Fibroblast of lung (primary cell): ENCODE data around the gene TICRR. TPM values are rescaled to one million over a fixed set of nuclear protein-coding genes. Genes with fewer than 3 reads are reported as not detected.

Experiments used
- DNase-seq, 2 donors: peaks; one replicate each; pipeline versions ENCODE4 v3.0.0 to v3.0.0-alpha.2; 2010; ENCODE audit warnings: low read depth in 2 of 2
- H2AFZ ChIP-seq: 2 replicates; pipeline ENCODE4 v1.5.1; 2012; ENCODE audit warnings: low read length, control low read depth, inconsistent platforms
- H3K27ac ChIP-seq: 2 replicates; pipeline ENCODE4 v1.5.1; 2011; ENCODE audit warnings: low read length, control low read depth; ENCODE audit not compliant: insufficient read depth
- H3K27me3 ChIP-seq: 2 replicates; pipeline ENCODE4 v1.5.1; 2011; ENCODE audit warnings: mild to moderate bottlenecking, low read length; ENCODE audit not compliant: control insufficient read depth, insufficient read depth
- H3K36me3 ChIP-seq: 2 replicates; pipeline ENCODE4 v1.5.1; 2011; ENCODE audit warnings: low read length; ENCODE audit not compliant: control insufficient read depth, insufficient read depth
- H3K4me1 ChIP-seq: 2 replicates; pipeline ENCODE4 v1.5.1; 2011; ENCODE audit warnings: low read length; ENCODE audit not compliant: control insufficient read depth, insufficient read depth; ENCODE audit errors: extremely low read depth
- H3K4me2 ChIP-seq: 2 replicates; pipeline ENCODE4 v1.5.1; 2011; ENCODE audit warnings: low read length, control low read depth; ENCODE audit not compliant: insufficient read depth; ENCODE audit errors: extremely low read depth
- H3K4me3 ChIP-seq, 4 experiments: fragments of 200-600 bp in 1 of 4; sonication (generic) in 1 of 4; replicated peaks in 1 of 4; 2 replicates each; pipeline ENCODE4 v1.5.1; 2011 to 2016; ENCODE audit warnings: low read length in 4 of 4, low read depth in 3 of 4, mild to moderate bottlenecking in 3 of 4, control low read depth in 2 of 4, inconsistent platforms in 1 of 4, mixed read lengths in 1 of 4; ENCODE audit not compliant: insufficient read depth in 1 of 4; ENCODE audit errors: control extremely low read depth in 1 of 4
- H3K79me2 ChIP-seq: 2 replicates; pipeline ENCODE4 v1.5.1; 2012; ENCODE audit warnings: mild to moderate bottlenecking, low read length, inconsistent platforms; ENCODE audit not compliant: control insufficient read depth, insufficient read depth
- H3K9ac ChIP-seq: 2 replicates; pipeline ENCODE4 v1.5.1; 2011; ENCODE audit warnings: mild to moderate bottlenecking, low read length, control low read depth; ENCODE audit not compliant: insufficient read depth
- H3K9me3 ChIP-seq: 2 replicates; pipeline ENCODE4 v1.5.1; 2012; ENCODE audit warnings: low read depth, low read length; ENCODE audit not compliant: control insufficient read depth, insufficient read depth
- H4K20me1 ChIP-seq: 2 replicates; pipeline ENCODE4 v1.5.1; 2011; ENCODE audit warnings: low read length; ENCODE audit not compliant: control insufficient read depth, insufficient read depth; ENCODE audit errors: extremely low read depth
- EZH2 ChIP-seq: IDR thresholded peaks from 2 replicates; pipeline ENCODE4 v1.5.1; 2012; ENCODE audit warnings: low read length, control low read depth, mild to moderate bottlenecking; ENCODE audit errors: missing control alignments
- polyA plus RNA-seq, 2 donors: library from polyadenylated mRNA; depleted of rRNA in 1 of 2; stranded (reverse) in 1 of 2; unstranded in 1 of 2; fragments of >200 nt; gene quantifications; 2 replicates each; pipeline ENCODE4 v1.2.1, GENCODE V29; 2011 to 2012; ENCODE audit warnings: missing spikeins in 1 of 2
- total RNA-seq: library from RNA; depleted of rRNA; stranded (reverse); fragments of >200 nt; gene quantifications from 2 replicates; pipeline ENCODE4 v1.2.1, GENCODE V29; 2014
- TF ChIP-seq, protein P1 (sequence below), 2 donors: IDR thresholded peaks in 1 of 2; conservative IDR thresholded peaks in 1 of 2; 1 replicate in 1 of 2; 2 replicates in 1 of 2; pipeline ENCODE4 v1.5.1; 2011 to 2012; ENCODE audit warnings: low read length in 2 of 2, control low read depth in 1 of 2, inconsistent platforms in 1 of 2, low read depth in 1 of 2, mild to moderate bottlenecking in 1 of 2

Gene TICRR
- total and polyA plus RNA-seq, 2 donors (not counting 1 experiment from before 2014, with no cell fraction given) = 1.2 to 1.6 TPM

DNA sequence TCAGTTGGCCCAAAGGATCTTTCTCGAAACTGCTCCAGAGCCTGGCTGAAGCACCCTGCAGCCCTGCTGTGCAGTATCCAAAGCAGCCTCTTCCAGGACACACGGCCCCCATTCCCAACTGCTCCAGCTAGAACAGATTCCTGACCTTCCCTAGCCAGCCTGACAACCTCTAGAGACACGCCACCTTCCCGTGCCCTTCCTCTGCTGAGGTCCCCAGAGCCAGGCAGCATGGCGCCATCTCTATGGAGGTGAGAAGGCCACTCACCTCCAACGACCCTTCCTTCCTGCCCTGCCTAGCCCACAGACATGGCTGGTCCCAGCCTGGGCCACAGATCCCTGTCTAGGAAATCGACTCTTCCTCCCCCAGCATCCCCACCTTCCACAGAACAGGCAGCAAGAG, 76.9 kb downstream of the TICRR start:
- no peaks in the 10 kb centered on the region for H3K9me3 ChIP-seq
- H3K27ac ChIP-seq = no peak overlapping the region
- H3K27me3 ChIP-seq = no peaks in the 10 kb centered on the region
- peaks cover 8% of the 10 kb centered on the region for H3K79me2 ChIP-seq
- no peak overlapping the region for H3K4me2 ChIP-seq
- no peak for DNase-seq
- peaks cover 5% of the 10 kb centered on the region for H3K36me3 ChIP-seq
- peaks cover 5% of the 10 kb centered on the region for H3K4me1 ChIP-seq
- no peak overlapping the region for H2AFZ ChIP-seq
- TF ChIP-seq, protein P1, sequence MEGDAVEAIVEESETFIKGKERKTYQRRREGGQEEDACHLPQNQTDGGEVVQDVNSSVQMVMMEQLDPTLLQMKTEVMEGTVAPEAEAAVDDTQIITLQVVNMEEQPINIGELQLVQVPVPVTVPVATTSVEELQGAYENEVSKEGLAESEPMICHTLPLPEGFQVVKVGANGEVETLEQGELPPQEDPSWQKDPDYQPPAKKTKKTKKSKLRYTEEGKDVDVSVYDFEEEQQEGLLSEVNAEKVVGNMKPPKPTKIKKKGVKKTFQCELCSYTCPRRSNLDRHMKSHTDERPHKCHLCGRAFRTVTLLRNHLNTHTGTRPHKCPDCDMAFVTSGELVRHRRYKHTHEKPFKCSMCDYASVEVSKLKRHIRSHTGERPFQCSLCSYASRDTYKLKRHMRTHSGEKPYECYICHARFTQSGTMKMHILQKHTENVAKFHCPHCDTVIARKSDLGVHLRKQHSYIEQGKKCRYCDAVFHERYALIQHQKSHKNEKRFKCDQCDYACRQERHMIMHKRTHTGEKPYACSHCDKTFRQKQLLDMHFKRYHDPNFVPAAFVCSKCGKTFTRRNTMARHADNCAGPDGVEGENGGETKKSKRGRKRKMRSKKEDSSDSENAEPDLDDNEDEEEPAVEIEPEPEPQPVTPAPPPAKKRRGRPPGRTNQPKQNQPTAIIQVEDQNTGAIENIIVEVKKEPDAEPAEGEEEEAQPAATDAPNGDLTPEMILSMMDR (conservative IDR thresholded peaks at IDR 0.05 in 1 of 2, IDR thresholded peaks at IDR 0.05 in 1 of 2; ENCODE audit: low read depth in 1 of 2, low read length in 2 of 2) = no peak
- TF ChIP-seq EZH2 = no peak
- no peak overlapping the region for H3K9ac ChIP-seq
- H3K4me3 ChIP-seq = no peak overlapping the region
- H4K20me1 ChIP-seq = no peaks in the 10 kb centered on the region

GRCh38 chr15:89652666-89653065, 77.4 kb downstream of the TICRR start:
- Histone ChIP-seq H3K36me3 (peaks cover 5% of the 10 kb centered on the region), H3K4me3 (no peak overlapping the region), H3K9me3 (no peaks in the 10 kb centered on the region), H3K4me2 (no peak overlapping the region), H3K4me1 (peaks cover 5% of the 10 kb centered on the region), H3K27me3 (no peaks in the 10 kb centered on the region), H3K27ac (no peak overlapping the region), H3K79me2 (peaks cover 8% of the 10 kb centered on the region), H3K9ac (no peak overlapping the region), H4K20me1 (no peaks in the 10 kb centered on the region), H2AFZ (no peak overlapping the region)
- TF ChIP-seq, protein P1 (conservative IDR thresholded peaks at IDR 0.05 in 1 of 2, IDR thresholded peaks at IDR 0.05 in 1 of 2; ENCODE audit: low read depth in 1 of 2, low read length in 2 of 2) = no peak
- no peak for TF ChIP-seq EZH2
- no peak for DNase-seq

- Histone ChIP-seq H2AFZ (no peak overlapping the region), H3K36me3 (peaks cover 5% of the 10 kb centered on the region), H3K9ac (no peak overlapping the region), H3K27me3 (no peaks in the 10 kb centered on the region), H3K4me3 (no peak overlapping the region), H3K9me3 (no peaks in the 10 kb centered on the region), H3K4me1 (peaks cover 5% of the 10 kb centered on the region), H3K79me2 (peaks cover 8% of the 10 kb centered on the region), H3K27ac (no peak overlapping the region), H3K4me2 (no peak overlapping the region), H4K20me1 (no peaks in the 10 kb centered on the region)
- DNase-seq = no peak
- no peak for TF ChIP-seq EZH2
- TF ChIP-seq, protein P1 (conservative IDR thresholded peaks at IDR 0.05 in 1 of 2, IDR thresholded peaks at IDR 0.05 in 1 of 2; ENCODE audit: low read depth in 1 of 2, low read length in 2 of 2) = no peak
Observed at GRCh38 chr15:89653578-89653977, 78.3 kb downstream of the TICRR start.
